HepG2 (cell line): ENCODE results near the gene NUBP1. TPM values are rescaled to one million over a fixed set of nuclear protein-coding genes. Genes with fewer than 3 reads are reported as not detected.

ENCODE experiments used
- ATF5 ChIP-seq: sonication (generic); formaldehyde crosslinking; IDR thresholded peaks from 2 replicates; pipeline ENCODE4 v1.4.0; 2020; ENCODE audit warnings: mild to moderate bottlenecking, low read depth, missing genetic modification reagents
- CCAR2 ChIP-seq: fragments of 200-400 bp; formaldehyde crosslinking; optimal IDR thresholded peaks from 2 replicates; pipeline ENCODE3; 2018; ENCODE audit warnings: low read depth, mild to moderate bottlenecking, low read length, moderate library complexity
- DBP ChIP-seq: sonication (generic); formaldehyde crosslinking; IDR thresholded peaks from 2 replicates; pipeline ENCODE4 v1.4.0; 2020; ENCODE audit warnings: missing genetic modification reagents; ENCODE audit errors: not compliant biosample characterization
- FOSL1 ChIP-seq: sonication (generic); formaldehyde crosslinking; IDR thresholded peaks from 2 replicates; pipeline ENCODE4 v1.9.0; 2021; ENCODE audit warnings: missing genetic modification reagents, borderline replicate concordance
- KDM2A ChIP-seq: sonication (generic); formaldehyde crosslinking; IDR thresholded peaks from 2 replicates; pipeline ENCODE4 v1.4.0; 2020; ENCODE audit warnings: low read depth, missing genetic modification reagents, borderline replicate concordance
- MTA3 ChIP-seq: sonication (generic); formaldehyde crosslinking; IDR thresholded peaks from 2 replicates; pipeline ENCODE4 v1.4.0; 2020; ENCODE audit warnings: missing genetic modification reagents
- NFIB ChIP-seq: sonication (generic); formaldehyde crosslinking; IDR thresholded peaks from 2 replicates; pipeline ENCODE4 v1.9.0; 2021; ENCODE audit warnings: missing genetic modification reagents, mild to moderate bottlenecking, borderline replicate concordance
- PAX8 ChIP-seq: sonication (generic); formaldehyde crosslinking; IDR thresholded peaks from 2 replicates; pipeline ENCODE4 v1.8.0; 2022; ENCODE audit warnings: mild to moderate bottlenecking, missing genetic modification reagents, borderline replicate concordance
- PAXIP1 ChIP-seq: sonication (generic); formaldehyde crosslinking; conservative IDR thresholded peaks from 2 replicates; pipeline ENCODE4 v1.4.0; 2020; ENCODE audit warnings: mild to moderate bottlenecking, missing genetic modification reagents, moderate library complexity
- PBX2 ChIP-seq: IDR thresholded peaks from 2 replicates; pipeline ENCODE4 v1.6.1; 2016; ENCODE audit warnings: control low read depth
- PCBP2 ChIP-seq: fragments of 200-400 bp; formaldehyde crosslinking; optimal IDR thresholded peaks from 2 replicates; pipeline ENCODE3; 2018; ENCODE audit warnings: low read length, low read depth; ENCODE audit not compliant: poor library complexity, severe bottlenecking
- SALL1 ChIP-seq: sonication (generic); formaldehyde crosslinking; IDR thresholded peaks from 2 replicates; pipeline ENCODE4 v1.8.0; 2022; ENCODE audit warnings: mild to moderate bottlenecking, missing genetic modification reagents
- TGIF2 ChIP-seq: IDR thresholded peaks from 2 replicates; pipeline ENCODE4 v1.6.1; 2016; ENCODE audit warnings: control low read depth, missing compliant biosample characterization
- ZBTB7B ChIP-seq: sonication (generic); formaldehyde crosslinking; IDR thresholded peaks from 2 replicates; pipeline ENCODE4 v1.4.0; 2020; ENCODE audit warnings: missing genetic modification reagents
- ZNF34 ChIP-seq: sonication (generic); formaldehyde crosslinking; IDR thresholded peaks from 2 replicates; pipeline ENCODE4 v1.4.0; 2020; ENCODE audit warnings: mild to moderate bottlenecking, missing genetic modification reagents, borderline replicate concordance
- ZNF367 ChIP-seq: sonication (generic); formaldehyde crosslinking; IDR thresholded peaks from 2 replicates; pipeline ENCODE4 v1.4.0; 2020; ENCODE audit warnings: missing genetic modification reagents, borderline replicate concordance
- ZNF563 ChIP-seq: sonication (generic); formaldehyde crosslinking; IDR thresholded peaks from 2 replicates; pipeline ENCODE4 v1.8.0; 2022; ENCODE audit warnings: mild to moderate bottlenecking, moderate library complexity, missing genetic modification reagents
- ZNF619 ChIP-seq: sonication (generic); formaldehyde crosslinking; IDR thresholded peaks from 2 replicates; pipeline ENCODE4 v1.4.0; 2020; ENCODE audit warnings: mild to moderate bottlenecking, missing genetic modification reagents
- ZNF7 ChIP-seq: IDR thresholded peaks from 2 replicates; pipeline ENCODE4 v1.6.1; 2016; ENCODE audit warnings: missing biosample characterization, missing genetic modification reagents
- ZNF781 ChIP-seq: sonication (generic); formaldehyde crosslinking; IDR thresholded peaks from 2 replicates; pipeline ENCODE4 v1.5.1; 2020; ENCODE audit warnings: borderline replicate concordance, mild to moderate bottlenecking, missing genetic modification reagents; ENCODE audit errors: not compliant biosample characterization
- ZNF784 ChIP-seq: sonication (generic); formaldehyde crosslinking; IDR thresholded peaks from 2 replicates; pipeline ENCODE4 v1.5.1; 2020; ENCODE audit warnings: missing genetic modification reagents, mild to moderate bottlenecking, borderline replicate concordance
- ZNF883 ChIP-seq: sonication (generic); formaldehyde crosslinking; IDR thresholded peaks from 2 replicates; pipeline ENCODE4 v1.5.1; 2020; ENCODE audit warnings: mild to moderate bottlenecking, missing genetic modification reagents; ENCODE audit errors: not compliant biosample characterization
- polyA plus RNA-seq, 8 experiments: library from polyadenylated mRNA; depleted of rRNA in 3 of 8; stranded (reverse) in 7 of 8; unstranded in 1 of 8; fragments of >200 nt; fragmentation: Illumina TruSeq in 4 of 8; extraction: Trizol in 4 of 8; gene quantifications; 2 replicates each; pipeline versions ENCODE4 v1.2.1 to v1.2.3, GENCODE V29; 2011 to 2016; ENCODE audit warnings: low read depth in 4 of 8, missing spikeins in 1 of 8, mixed read lengths in 1 of 8; ENCODE audit not compliant: insufficient read depth in 1 of 8
- total RNA-seq, 5 experiments: library from RNA; depleted of rRNA; stranded (reverse); fragments of >200 nt; fragmentation: Illumina TruSeq; extraction: Trizol; gene quantifications; 2 replicates each; pipeline ENCODE4 v1.2.3, GENCODE V29; 2016; ENCODE audit warnings: low read depth in 1 of 5

Gene NUBP1
- total and polyA plus RNA-seq, 2 of the 13 experiments (the other 11 are each of a cell fraction or from before 2014, with no cell fraction given) = 53.5 to 70.4 TPM

GRCh38 chr16:10738231-10739077 is 5.2 kb upstream of the NUBP1 start (continued):
- no peak for TF ChIP-seq ZNF7
- TF ChIP-seq ZNF367 (CRISPR knock-in tag) = 0 out of 2 replicates have a peak, but pooled peaks have one; percentile 13
- no peak for TF ChIP-seq ZNF883 (CRISPR knock-in tag)
- no peak for TF ChIP-seq NFIB (CRISPR knock-in tag)
- TF ChIP-seq ATF5 = no peak
- TF ChIP-seq DBP (CRISPR knock-in tag) = no peak
- peak; percentile 95 for TF ChIP-seq FOSL1 (CRISPR knock-in tag)
- peak; percentile 53; the same call in 1 of the 2 replicates for TF ChIP-seq PBX2 (CRISPR knock-in tag)
- peak; percentile 64 for TF ChIP-seq PAXIP1
- TF ChIP-seq TGIF2 (CRISPR knock-in tag) = no peak
- TF ChIP-seq ZBTB7B (CRISPR knock-in tag) = no peak
- no peak for TF ChIP-seq ZNF563 (CRISPR knock-in tag)
- peak; percentile 53; the same call in 1 of the 2 replicates for TF ChIP-seq SALL1 (CRISPR knock-in tag)
- no peak for TF ChIP-seq ZNF619 (CRISPR knock-in tag)
- TF ChIP-seq PCBP2 = no peak
- TF ChIP-seq ZNF34 = no peak
- TF ChIP-seq CCAR2 = no peak
- no peak for TF ChIP-seq MTA3
- TF ChIP-seq KDM2A (CRISPR knock-in tag) = 0 out of 2 replicates have a peak, but pooled peaks have one; percentile 32
- TF ChIP-seq ZNF784 (CRISPR knock-in tag) = no peak
- no peak for TF ChIP-seq ZNF781
- TF ChIP-seq PAX8 (CRISPR knock-in tag) = no peak
